ENCODE results near the gene SLC16A5.

The SLC16A5 gene

DNA sequence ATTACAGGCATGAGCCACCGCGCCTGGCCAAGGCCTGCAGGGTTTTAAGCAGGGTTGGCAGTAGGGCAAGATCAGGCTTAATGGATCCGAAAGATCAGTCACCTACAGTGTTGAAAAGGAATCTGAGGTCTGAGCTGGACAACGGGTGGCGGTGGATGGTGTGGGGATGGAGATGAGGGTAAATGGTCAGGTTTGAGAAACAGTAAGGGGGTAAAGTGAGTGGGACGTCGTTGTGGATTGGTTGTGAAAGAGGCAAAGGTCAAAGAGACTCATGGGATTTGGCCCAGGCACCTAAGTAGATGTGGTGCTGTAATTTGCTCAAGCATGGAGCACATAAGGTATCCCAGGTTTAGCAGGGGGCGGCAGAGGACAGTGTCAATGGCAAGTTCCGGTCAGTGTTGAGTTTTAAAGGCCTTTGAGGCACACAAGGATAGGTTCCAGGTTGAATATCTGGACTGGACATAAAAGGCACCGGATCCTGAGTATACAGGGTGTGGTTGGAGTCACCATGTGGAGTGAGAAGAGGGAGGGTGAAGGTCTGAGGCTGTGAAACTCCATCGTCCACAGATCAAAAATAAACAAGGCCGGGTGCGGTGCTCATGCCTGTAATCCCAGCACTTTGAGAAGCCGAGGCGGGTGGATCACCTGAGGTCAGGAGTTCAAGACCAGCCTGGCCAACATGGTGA, 1.1 kb upstream of the SLC16A5 start:
- no peak for DNase-seq (ENCODE audit: low read depth, low spot score)

DNA sequence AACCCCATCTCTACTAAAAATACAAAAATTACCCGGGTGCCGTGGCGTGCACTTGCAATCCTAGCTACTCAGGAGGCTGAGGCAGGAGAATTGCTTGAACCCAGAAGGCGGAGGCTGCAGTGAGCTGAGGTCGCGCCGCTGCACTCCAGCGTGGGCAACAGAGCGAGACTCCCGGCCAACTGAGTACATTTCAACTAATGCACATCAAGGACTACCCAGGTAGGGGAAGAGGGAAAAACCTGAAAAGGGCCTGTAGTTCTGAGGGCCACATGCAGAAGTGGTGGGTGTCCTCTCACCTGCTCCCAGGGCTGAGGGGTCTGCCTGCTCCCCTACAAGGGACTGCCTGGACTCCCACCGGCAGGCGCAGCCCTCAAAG, 584 bp upstream of the SLC16A5 start:
- no peak for DNase-seq (ENCODE audit: low read depth, low spot score)

DNA sequence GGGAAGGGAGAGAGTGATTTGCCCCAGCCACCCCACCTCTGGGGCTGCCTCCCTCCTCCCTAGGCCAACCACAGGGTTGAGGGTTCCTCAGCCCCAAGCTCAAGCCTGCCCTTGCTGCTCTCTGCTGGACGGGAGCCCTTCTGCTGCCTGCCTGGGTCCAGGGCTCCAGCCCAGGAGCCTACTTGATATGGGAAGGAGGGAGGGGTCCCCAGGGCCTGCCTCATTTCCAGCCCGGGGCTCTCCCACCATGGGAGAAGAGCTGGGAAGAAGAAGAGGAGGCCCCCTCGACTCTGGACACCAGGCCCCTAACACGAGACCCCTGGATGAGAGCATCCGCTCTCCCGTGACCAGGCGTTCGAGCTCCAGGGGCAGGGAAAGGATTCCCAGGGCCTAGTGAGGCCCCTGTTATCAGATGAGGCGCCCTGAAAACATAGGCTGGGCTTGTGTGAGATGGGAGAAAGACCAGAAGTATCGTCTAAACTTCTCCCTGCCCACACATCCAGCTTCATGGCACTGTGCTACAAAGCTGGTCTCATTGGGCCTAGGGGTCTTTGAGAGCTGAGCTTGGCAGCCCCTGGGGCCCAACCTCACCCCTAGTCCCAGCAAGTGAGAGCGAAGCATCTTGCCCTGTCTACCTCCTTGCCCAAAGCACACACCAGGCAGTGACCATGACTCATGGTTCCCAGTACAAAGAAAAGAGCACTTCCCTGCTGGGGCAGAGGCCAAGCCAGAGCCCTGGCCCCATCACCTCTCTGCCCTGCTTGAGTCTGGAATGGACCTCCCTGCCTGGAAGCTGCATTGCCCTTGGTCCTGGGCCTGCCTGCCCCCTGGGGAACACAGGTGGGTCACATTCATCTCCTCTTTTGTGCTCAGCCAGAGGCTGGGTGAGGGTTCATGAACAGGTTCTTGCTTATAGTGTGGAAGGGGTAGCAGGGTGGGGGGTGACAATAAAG, 987 bp downstream of the SLC16A5 start:
- peak; percentile 55 for DNase-seq (ENCODE audit: low read depth, low spot score)

DNA sequence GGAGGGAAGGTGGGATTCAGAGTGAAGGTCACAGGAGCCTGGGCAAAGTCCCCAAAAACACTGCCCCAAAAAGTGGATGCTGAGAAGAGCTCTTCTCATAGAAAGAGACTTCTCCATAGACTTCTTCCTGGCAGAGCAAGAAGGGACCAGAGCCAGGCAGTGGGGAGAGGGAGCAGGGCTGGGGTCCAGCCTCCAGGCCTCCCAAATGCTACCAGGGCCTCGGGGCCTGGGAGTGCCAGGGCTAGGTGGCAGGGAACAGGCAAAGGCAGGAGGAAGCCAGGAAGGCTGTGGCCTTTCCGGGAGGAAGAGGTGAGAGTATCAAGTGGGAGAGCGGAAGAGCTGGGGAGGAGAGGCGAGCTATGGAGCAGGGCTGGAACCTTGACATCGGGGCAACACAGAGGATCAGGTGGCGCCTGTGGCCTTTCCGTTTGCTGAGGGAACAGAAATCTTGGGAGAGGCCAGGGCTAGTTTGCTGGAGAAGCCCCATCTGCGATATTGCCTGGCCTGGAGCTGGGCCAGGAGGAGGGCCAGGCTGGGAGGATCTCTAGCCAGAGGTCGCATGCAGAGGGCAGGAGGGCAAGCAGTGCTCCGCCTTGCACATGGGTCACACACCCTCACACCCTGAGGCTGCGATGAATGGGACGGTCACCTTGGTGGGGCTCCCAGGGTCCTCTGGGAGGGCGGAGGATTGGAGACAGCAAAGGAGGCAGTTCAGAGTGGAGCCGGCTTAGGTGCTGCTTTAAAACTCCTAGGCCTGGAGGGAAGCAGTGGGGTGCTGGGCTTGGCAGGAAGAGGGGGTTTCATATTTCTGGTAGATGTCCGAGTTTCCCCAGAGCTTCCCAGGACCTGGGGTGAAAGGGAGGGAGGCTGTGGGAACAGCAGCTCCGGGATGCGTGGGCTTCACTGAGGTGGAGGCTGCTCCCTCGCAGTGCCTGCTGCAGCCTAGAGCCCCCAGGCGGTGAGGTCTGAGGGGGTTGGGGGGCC, 3.4 kb downstream of the SLC16A5 start:
- no peak for DNase-seq (ENCODE audit: low read depth, low spot score)

DNA sequence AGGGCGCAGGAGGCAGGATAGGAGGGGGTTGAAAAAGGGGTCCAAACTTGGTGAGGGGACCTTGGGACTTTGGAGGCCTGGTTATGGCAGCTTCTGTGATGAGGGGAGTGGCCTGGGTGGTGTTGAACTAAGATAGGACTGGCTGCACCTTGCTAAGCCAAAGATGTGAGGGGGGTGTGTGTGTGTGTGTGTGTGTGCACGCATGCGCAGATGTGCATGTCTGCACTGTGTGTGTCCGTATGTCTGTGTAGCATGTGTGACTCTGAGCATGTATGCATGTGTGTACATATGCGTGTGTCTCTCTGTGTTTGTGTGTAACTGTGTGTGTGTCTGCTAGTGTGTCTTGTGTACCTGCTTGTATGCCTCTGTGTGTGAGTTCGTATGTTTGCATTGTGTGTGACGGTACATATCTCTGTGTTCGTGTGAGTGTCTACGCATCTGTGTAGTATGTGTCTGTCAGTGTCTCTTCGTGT, 4.1 kb downstream of the SLC16A5 start:
- no peak for DNase-seq (ENCODE audit: low read depth, low spot score)

DNA sequence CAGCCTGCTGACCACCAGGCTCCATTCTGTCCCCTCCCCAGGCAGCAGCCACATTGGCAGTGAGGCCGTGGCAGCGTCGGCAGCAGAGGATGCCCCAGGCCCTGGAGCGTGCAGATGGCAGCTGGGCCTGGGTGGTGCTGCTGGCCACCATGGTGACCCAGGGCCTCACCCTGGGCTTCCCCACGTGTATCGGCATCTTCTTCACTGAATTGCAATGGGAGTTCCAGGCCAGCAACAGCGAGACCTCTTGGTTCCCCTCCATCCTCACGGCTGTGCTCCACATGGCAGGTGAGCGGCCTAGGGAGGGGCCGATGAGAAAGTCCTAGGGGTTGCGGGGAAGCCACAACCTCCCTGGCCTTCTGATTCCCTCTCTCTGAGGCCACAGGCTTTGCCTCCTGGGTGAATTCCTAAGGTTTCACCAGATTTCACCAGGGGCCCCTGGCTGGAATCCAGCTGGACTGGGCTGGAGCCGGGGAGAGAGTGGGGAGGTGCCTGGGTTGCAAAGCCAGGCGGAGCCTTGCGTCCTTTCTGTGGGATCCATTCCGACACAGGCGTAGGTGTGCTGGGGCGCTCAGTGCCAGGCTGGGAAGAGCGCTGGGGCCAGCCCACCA, 5.9 kb downstream of the SLC16A5 start:
- DNase-seq (ENCODE audit: low read depth, low spot score), result no peak

DNA sequence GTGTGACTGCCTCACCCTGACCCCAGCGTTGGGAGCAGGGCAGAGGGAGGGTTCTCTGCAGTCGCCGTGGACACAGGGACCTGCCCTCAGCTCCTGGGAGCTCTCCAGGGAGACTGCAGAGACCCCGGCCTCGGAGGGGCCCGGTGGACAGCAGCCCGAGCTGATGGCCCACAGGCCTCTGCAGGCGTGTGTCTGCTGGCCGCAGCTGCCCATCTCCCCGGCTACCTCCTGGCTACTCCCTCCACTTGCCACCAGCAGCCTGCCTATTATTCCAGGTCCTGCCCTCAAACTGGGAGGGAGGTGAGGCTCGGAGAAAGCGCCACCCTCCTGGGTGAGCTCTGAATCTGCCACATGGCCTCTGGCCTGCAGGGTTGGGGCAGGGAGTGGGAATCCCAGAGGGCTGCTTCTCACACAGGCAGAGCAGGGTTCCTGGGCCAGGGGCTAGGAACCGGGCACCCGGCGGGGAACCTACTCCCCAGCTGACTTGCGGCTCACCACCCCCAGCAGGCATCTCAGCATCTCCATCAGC, 7.2 kb downstream of the SLC16A5 start:
- no peak for DNase-seq (ENCODE audit: low read depth, low spot score)

DNA sequence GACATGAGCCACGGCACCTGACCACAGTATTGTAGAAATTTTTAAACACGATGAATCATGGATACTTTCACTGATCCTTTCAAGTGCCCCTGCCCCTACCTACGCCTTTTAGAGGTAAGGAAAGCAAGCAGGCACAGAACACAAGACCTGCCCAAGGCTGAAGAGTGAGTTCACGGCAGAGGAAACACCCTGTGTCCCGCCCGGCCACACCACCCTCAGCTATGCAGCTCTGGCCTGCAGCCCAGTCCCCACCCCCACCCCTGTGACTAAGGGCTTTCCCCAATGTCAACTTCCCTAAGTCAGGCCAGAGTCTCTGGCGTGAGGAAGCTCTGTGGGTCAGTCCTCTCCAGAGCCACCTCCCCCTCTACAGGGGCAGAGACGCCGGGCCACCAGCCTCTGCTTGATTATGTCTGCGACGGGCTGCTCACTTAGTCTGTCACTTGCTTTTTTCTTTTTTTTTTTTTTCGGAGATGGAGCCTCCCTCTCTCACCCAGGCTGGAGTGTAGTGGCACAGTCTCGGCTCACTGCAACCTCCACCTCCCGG, 8.4 kb downstream of the SLC16A5 start:
- peak; percentile 92 for DNase-seq (ENCODE audit: low read depth, low spot score)

DNA sequence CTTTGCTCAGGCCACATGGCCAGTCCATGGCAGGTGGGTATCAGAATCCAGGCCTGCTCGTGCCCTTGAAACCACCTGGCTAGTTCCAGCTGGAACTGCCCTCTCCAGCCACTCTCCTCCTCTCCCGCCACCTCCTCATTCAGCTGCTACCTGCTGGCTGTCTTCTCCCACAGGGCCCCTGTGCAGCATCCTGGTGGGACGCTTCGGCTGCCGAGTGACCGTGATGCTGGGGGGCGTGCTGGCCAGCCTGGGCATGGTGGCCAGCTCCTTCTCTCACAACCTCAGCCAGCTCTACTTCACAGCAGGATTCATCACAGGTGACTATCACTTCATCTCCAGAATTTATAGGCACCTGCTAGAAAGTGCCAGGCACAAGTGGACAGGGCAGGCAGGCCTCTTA, 10.1 kb downstream of the SLC16A5 start:
- no peak for DNase-seq (ENCODE audit: low read depth, low spot score)

DNA sequence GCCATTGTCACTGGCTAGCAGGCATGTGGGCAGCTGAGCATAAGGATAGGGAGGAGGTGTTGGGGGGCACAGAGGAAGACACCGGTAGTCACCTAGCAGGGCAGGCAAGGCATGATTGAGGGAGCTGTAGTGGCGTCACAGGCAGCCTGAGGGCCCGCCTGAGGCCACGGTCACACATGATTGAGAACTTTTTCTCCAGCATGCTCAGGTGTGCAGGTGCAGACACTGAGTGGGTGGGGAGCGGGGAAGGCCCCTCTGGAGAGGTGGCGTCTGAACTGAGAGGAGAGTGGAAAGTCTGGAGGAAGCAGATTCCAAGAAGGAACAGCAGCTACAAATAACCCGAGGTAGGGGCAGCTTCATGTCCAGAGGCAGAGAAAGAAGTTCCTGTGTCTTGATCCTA, 11.1 kb downstream of the SLC16A5 start:
- no peak for DNase-seq (ENCODE audit: low read depth, low spot score)

DNA sequence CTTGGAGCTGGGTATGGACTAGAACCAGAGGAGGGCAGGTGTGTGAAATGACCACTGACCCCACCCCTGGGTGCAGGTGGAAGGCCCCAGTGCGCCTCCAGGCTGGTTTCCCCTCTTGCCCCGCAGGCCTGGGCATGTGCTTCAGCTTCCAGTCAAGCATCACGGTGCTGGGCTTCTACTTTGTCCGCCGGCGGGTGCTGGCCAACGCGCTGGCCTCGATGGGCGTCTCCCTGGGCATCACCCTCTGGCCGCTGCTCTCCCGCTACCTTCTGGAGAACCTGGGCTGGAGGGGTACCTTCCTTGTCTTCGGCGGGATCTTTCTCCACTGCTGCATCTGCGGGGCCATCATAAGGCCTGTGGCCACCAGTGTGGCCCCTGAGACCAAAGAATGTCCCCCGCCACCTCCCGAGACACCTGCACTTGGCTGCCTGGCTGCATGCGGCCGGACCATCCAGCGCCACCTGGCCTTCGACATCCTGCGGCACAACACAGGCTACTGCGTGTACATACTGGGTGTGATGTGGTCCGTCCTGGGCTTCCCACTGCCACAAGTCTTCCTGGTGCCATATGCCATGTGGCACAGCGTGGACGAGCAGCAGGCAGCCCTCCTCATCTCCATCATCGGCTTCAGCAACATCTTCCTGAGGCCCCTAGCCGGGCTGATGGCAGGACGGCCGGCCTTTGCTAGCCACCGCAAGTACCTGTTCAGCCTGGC, 12.3 kb downstream of the SLC16A5 start:
- no peak for DNase-seq (ENCODE audit: low read depth, low spot score)

DNA sequence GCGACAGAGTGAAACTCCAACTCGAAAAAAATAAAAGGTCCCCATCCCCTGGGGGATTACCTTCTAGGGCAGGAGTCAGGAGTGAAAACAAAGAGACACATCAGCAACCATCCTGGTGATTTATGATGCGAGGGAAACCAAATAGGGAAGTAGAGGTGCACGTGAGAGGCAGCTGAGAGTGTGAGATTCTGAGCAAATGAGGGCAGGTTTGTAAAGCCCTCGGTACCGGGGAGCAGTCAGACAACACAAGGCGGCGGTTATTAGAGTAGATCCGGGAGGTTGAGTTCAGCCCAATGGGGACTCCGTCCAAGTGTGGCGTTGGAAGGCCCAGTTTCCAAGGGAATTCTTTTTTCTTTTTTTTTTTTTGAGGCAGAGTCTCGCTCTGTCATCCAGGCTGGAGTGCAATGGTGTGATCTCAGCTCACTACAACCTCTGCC, 14.6 kb downstream of the SLC16A5 start:
- no peak for DNase-seq (ENCODE audit: low read depth, low spot score)

DNA sequence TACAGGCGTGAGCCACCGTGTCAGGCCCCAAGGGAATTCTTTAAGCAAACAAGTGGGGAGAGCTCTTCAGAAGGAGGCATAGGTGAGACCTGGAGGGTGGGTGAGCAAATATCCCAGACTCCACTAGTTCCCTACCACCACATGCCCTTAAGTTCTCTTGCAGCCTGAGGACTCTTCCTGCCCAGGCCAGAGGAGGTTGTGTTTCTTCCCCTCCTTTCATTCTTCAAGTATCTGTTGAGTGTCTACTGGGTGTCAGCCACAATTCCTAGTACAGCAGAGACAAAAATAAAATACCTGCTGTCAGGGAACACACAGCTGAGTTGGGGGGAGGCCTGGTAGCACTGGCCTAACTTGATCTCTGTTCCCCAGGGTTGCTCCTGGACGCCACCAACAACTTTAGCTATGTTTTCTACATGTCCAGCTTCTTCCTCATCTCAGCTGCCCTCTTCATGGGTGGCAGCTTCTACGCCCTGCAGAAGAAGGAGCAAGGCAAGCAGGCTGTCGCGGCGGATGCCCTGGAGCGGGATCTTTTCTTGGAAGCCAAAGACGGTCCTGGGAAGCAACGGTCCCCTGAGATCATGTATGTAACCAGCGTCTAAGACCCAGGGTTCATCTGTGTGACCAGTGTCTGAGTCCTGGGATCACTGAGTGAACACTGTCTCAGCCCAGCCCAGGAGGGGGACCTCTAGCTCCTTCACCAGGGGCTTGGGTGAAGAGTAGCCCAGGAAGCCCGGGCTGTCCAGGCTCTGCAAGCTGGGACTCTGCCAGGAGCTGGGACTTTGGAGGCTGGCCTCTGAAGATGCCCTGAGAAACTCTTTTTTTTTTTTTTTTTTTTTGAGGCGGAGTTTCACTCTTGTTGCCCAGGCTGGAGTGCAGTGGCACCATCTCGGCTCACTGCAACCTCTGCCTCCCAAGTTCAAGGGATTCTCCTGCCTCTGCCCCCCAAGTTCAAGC, 16.1 kb downstream of the SLC16A5 start:
- DNase-seq (ENCODE audit: low read depth, low spot score), result no peak

DNA sequence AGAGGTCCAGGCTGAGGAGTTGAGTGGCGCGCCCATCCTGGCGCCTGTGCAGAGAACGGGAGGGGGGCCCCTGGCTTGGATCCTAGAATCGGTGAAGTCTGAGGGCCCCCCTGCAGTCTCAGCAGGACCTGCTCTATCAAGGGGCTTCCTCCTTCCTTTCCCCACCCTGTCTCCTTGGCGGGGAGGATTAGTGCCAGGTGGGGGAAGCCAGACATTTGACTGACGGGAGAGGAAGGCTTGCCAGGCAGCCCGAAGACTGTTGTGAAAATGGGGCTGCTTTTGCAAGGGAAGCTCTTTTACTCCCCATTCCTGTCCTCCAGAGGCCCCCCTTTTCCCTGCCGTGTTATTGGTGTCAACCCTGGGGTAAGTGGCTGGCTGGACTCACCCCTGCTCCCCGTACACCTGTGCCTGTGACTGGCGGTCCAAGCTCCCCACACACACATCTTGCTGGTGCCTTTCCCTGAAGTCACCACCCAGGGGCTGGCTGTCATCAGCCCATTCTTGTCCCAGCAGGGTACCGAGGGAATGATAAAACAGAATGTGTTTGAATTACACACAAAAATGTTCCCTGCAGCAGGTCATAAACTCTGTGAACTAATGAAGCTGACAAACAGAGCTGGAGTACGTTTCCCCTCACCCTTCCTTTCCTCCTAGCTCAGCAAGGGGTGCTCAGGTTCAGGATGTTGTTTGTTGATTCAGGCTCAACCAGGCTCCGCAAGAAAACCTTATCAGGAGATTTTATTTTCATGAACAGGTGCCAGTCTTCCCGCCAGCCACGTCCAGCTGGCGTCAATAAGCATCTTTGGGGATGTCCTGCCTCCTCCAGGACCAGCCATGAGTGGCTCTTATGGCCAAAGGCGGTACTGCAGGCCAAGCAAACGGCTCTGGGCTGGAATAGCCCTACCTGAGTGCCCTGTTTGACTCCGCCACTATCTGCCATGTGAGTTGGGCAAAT, 17.6 kb downstream of the SLC16A5 start:
- peak; percentile 69 for DNase-seq (ENCODE audit: low read depth, low spot score)

DNA sequence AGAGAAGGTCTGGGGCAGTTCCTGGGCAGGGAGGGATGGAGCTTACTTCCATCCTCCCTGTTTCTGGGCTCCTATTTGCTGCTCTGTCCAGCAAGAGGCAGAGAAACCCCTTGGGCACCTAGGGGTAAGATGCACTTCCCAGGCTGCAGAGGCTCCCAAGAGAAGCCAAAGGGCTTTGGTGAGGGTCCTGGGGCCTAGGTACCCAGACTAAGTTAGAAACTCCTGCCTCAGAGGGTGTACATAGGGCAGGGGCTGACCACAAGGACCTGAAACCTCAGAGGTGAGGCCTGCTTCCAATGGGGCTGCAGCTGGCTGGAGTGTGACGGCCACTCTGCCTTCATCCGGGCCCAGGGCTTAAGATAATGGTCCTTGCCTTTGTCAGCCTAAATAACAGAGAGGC, 20.4 kb downstream of the SLC16A5 start:
- no peak for DNase-seq (ENCODE audit: low read depth, low spot score)

DNA sequence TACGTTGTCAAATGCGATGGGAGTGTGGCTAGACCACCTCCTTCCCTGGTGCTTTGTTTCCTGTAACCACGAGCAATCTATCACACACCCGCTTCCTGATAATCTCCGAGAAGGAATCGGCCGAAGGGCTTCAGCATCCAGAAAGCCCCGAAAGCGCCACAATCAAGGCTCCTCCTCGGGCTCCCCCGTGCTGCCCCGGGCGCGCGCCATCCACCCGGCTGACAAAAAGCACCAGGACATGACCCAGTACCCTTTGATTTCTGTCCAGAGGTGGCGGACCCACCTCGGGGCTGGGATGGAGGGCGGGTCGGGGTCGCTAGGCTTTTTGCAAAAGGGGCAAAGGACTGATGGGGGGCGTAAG, 21.3 kb downstream of the SLC16A5 start:
- DNase-seq (ENCODE audit: low read depth, low spot score), result no peak

DNA sequence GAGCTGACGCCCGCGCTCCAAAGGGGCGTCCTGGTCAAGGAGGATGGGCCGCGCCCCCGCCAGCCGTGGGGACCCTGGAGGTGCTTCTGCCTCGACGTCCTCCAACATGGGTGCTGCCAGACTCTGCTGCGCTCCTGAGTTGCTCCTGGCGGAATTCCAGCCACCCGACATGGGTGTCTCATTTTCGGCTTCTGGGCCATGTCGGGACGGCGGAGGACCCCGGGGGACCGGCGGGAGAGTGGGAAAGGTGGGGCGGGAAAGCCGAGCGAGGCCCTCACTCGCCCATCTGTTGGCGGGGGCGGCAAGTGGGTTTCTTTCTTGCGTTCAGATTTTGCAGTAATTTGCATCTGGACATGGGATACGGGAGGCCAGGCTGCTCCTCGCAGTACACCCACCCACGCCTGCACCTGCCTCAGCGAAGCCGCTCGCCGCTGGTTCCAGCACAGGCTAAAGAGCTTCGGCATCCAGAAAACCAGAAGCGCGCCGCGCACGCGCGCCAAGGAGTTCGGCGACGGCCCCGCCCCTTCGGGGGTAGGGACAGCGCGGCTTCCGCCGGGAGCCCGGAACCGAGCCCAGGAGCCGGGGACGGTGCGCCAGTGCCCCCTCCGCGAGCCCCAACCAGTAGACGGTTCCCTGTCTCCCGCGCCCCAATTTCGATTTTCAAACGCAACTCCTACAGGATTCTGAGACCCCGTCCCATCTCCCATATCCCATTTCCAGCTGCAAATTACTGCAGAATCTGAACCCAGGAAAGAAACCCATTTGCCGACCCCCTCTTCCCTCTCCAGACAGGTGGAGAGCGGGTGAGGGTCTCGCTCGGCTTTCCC, 21.9 kb downstream of the SLC16A5 start, which contains the start of gene ARMC7:
Gene ARMC7 (plus strand): TSS at position 563 of the 827 bp plus-strand sequence. CDS start 320 bp downstream, outside the sequence.
- peak; percentile 95 for DNase-seq (ENCODE audit: low read depth, low spot score)

All from astrocyte of the hippocampus (primary cell).